ENCODE results near the gene MXD1. TPM values are rescaled to one million over a fixed set of nuclear protein-coding genes. Genes with fewer than 3 reads are reported as not detected.

The MXD1 gene
- polyA plus RNA-seq, 1 of the 3 experiments (the other 2 are of a cell fraction): 2.3 TPM

- Histone ChIP-seq H4K20me1 (ENCODE audit: insufficient read depth) (no peaks in the 10 kb centered on the region), H3K9ac (no peak overlapping the region), H3K9me2 (no peaks in the 10 kb centered on the region), H3K79me2 (ENCODE audit: insufficient read depth) (no peaks in the 10 kb centered on the region), H3K27me3 (ENCODE audit: insufficient read depth) (no peaks in the 10 kb centered on the region), H3K4me1 (ENCODE audit: control insufficient read depth in 1 of 2, insufficient read depth in 2 of 2, low read depth in 1 of 2, low read length in 1 of 2) (peaks cover 0 to 8% of the 10 kb centered on the region in 2 experiments; a peak in 1 of 4 replicates), H3F3A (replicated peaks; ENCODE audit: insufficient read depth) (no peaks in the 10 kb centered on the region), H3K4me3 (ENCODE audit: low read depth in 2 of 2, low read length in 1 of 2) (no peak overlapping the region), H3K4me2 (no peak overlapping the region), H3K27ac (ENCODE audit: low read depth in 2 of 2, low read length in 1 of 2) (no peak overlapping the region), H2AFZ (ENCODE audit: low read depth) (no peak overlapping the region), H3K36me3 (replicated peaks in 1 of 2; ENCODE audit: control insufficient read depth in 1 of 2, insufficient read depth in 2 of 2, low read length in 1 of 2) (peaks cover 19 to 20% of the 10 kb centered on the region in 2 experiments), H3K9me3 (no peaks in the 10 kb centered on the region)
- CTCF ChIA-PET: no interaction called here
- TF ChIP-seq NRF1 (IDR thresholded peaks at IDR 0.05; ENCODE audit: low read depth, low read length): no peak
- 84% methylated on average over 9 of the region's 9 CpGs for WGBS (ENCODE audit: low lambda C conversion rate)
- DNase-seq: no peak
- POLR2A ChIA-PET: no interaction called here
Measured at GRCh38 chr2:69943843-69944525, 29.1 kb downstream of the MXD1 start.

- no peak for DNase-seq
- H4K20me1 ChIP-seq (ENCODE audit: insufficient read depth): no peaks in the 10 kb centered on the region
- H3K4me3 ChIP-seq (ENCODE audit: low read depth in 2 of 2, low read length in 1 of 2): no peak overlapping the region
- no peaks in the 10 kb centered on the region for H3K79me2 ChIP-seq (ENCODE audit: insufficient read depth)
- peaks cover 16% of the 10 kb centered on the region in 2 experiments for H3K36me3 ChIP-seq (replicated peaks in 1 of 2; ENCODE audit: control insufficient read depth in 1 of 2, insufficient read depth in 2 of 2, low read length in 1 of 2)
- no peaks in the 10 kb centered on the region for H3F3A ChIP-seq (replicated peaks; ENCODE audit: insufficient read depth)
- H3K9me2 ChIP-seq: no peaks in the 10 kb centered on the region
- 95% methylated on average over 7 of the region's 7 CpGs for WGBS (ENCODE audit: low lambda C conversion rate)
- H2AFZ ChIP-seq (ENCODE audit: low read depth): no peak overlapping the region
- no peak overlapping the region for H3K27ac ChIP-seq (ENCODE audit: low read depth in 2 of 2, low read length in 1 of 2)
- no peak overlapping the region for H3K9ac ChIP-seq
- POLR2A ChIA-PET: no interaction called here
- H3K9me3 ChIP-seq: no peaks in the 10 kb centered on the region
- no peak for TF ChIP-seq RXRA (IDR thresholded peaks at IDR 0.05; ENCODE audit: borderline replicate concordance, low read depth)
- TF ChIP-seq MXI1 (IDR thresholded peaks at IDR 0.05; ENCODE audit: low read depth, low read length): no peak
- TF ChIP-seq PBX3 (IDR thresholded peaks at IDR 0.05): no peak
- no peak overlapping the region for H3K4me2 ChIP-seq
- peaks cover 0 to 8% of the 10 kb centered on the region in 2 experiments; a peak in 1 of 4 replicates for H3K4me1 ChIP-seq (ENCODE audit: control insufficient read depth in 1 of 2, insufficient read depth in 2 of 2, low read depth in 1 of 2, low read length in 1 of 2)
- CTCF ChIA-PET: no interaction called here
- H3K27me3 ChIP-seq (ENCODE audit: insufficient read depth): no peaks in the 10 kb centered on the region
Measured at GRCh38 chr2:69944756-69945155, 29.8 kb downstream of the MXD1 start.

- H3K9me3 ChIP-seq: no peaks in the 10 kb centered on the region
- H3K27me3 ChIP-seq (ENCODE audit: insufficient read depth): no peaks in the 10 kb centered on the region
- ChIA-PET CTCF (interaction anchor here (0.7 to 1.0 kb wide), 2 partner anchors 140 to 221 kb away, joined by 3 read pairs; no protein-coding TSS in a partner anchor), POLR2A (no interaction called here)
- H3K4me1 ChIP-seq (ENCODE audit: control insufficient read depth in 1 of 2, insufficient read depth in 2 of 2, low read depth in 1 of 2, low read length in 1 of 2): peaks cover 0 to 8% of the 10 kb centered on the region in 2 experiments; a peak in 1 of 4 replicates
- H3K9ac ChIP-seq: no peak overlapping the region
- peaks cover 11 to 14% of the 10 kb centered on the region in 2 experiments for H3K36me3 ChIP-seq (replicated peaks in 1 of 2; ENCODE audit: control insufficient read depth in 1 of 2, insufficient read depth in 2 of 2, low read length in 1 of 2)
- no peak overlapping the region for H3K27ac ChIP-seq (ENCODE audit: low read depth in 2 of 2, low read length in 1 of 2)
- no peak overlapping the region for H3K4me3 ChIP-seq (ENCODE audit: low read depth in 2 of 2, low read length in 1 of 2)
- DNase-seq: no peak
- no peak overlapping the region for H3K4me2 ChIP-seq
- no peaks in the 10 kb centered on the region for H4K20me1 ChIP-seq (ENCODE audit: insufficient read depth)
- H3F3A ChIP-seq (replicated peaks; ENCODE audit: insufficient read depth): no peaks in the 10 kb centered on the region
- 95% methylated on average over 7 of the region's 8 CpGs for WGBS (ENCODE audit: low lambda C conversion rate)
- H3K9me2 ChIP-seq: no peaks in the 10 kb centered on the region
- TF ChIP-seq USF2 (IDR thresholded peaks at IDR 0.05; ENCODE audit: borderline replicate concordance, low read depth, low read length) (no peak), TEAD4 (IDR thresholded peaks at IDR 0.05; ENCODE audit: borderline replicate concordance, insufficient read depth) (no peak), USF1 (IDR thresholded peaks at IDR 0.05; ENCODE audit: borderline replicate concordance, low read depth) (no peak), FOXJ3 (CRISPR knock-in tag; IDR thresholded peaks at IDR 0.05) (no peak), GATA2 (CRISPR knock-in tag; IDR thresholded peaks at IDR 0.05) (no peak), REST (IDR thresholded peaks at IDR 0.05; ENCODE audit: low read depth, low read length) (no peak), CTCF (IDR thresholded peaks at IDR 0.05) (no peak), CHD2 (IDR thresholded peaks at IDR 0.05; ENCODE audit: low read length, partially characterized antibody) (no peak)
- H2AFZ ChIP-seq (ENCODE audit: low read depth): no peak overlapping the region
- H3K79me2 ChIP-seq (ENCODE audit: insufficient read depth): no peaks in the 10 kb centered on the region
Measured at GRCh38 chr2:69945441-69945840, 30.5 kb downstream of the MXD1 start.
